GM13976 (cell line): ENCODE data around the gene TUBGCP6.

Experiments used
- DNase-seq: peaks from one replicate; pipeline ENCODE4 v3.0.0; 2012; ENCODE audit warnings: low spot score
- in situ Hi-C: fragments of 300-500 bp; cut with MboI; formaldehyde crosslinking; loops from one replicate; pipeline ENCODE4 v1.12.0; 2022; ENCODE audit warnings: low sequenced_read_pairs, mixed read lengths, inconsistent platforms; ENCODE audit not compliant: unreplicated experiment
- TF ChIP-seq, protein P1 (sequence below): IDR thresholded peaks from 2 replicates; pipeline ENCODE4 v1.5.1; 2012; ENCODE audit warnings: borderline replicate concordance, mild to moderate bottlenecking; ENCODE audit not compliant: insufficient read depth; ENCODE audit errors: extremely low read depth, missing control alignments, control extremely low read depth

TUBGCP6 gene

DNA sequence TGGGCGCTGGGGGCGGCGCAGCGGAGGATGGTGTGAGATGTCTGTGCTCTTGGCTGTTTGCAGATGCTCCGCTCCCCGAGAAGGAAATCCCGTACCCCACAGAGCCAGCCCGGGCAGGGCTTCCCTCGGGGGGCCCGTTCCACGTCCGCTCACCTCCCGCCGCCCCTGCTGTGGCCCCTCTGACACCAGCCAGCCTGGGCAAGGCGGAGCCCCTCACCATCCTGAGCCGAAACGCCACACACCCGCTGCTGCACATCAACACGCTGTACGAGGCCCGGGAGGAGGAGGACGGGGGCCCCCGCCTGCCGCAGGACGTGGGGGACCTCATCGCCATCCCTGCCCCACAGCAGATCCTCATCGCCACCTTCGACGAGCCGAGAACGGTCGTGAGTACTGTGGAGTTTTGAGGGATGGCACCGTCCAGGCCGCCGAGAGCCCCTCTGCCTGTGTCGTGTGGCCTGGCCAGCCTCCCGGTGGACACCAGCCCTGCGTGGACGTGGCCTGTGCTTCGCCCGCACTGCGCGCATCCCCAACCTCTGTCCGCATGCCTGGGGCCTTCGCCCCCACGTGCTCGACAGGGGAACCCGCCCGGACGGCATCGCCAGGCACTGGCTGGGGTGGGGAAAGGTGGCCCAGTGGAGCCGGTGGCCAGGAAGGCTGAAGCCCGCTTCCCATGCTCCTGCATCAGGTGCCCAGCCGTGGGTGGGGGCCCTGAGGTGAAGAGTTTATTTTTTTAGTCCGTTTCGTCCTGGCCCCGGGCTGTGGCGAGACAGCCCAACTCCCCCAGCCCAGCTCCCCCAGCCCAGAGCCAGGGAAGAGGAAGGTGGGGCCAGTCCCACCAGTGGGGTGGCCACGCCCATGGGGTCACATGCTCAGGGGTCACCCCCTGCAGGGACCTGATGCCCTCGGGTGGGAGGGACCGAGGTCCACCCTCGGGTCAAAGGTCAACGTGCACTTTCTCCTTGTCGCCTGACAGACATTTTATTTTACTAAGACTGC, 65.7 kb downstream of the TUBGCP6 start:
- TF ChIP-seq, protein P1, sequence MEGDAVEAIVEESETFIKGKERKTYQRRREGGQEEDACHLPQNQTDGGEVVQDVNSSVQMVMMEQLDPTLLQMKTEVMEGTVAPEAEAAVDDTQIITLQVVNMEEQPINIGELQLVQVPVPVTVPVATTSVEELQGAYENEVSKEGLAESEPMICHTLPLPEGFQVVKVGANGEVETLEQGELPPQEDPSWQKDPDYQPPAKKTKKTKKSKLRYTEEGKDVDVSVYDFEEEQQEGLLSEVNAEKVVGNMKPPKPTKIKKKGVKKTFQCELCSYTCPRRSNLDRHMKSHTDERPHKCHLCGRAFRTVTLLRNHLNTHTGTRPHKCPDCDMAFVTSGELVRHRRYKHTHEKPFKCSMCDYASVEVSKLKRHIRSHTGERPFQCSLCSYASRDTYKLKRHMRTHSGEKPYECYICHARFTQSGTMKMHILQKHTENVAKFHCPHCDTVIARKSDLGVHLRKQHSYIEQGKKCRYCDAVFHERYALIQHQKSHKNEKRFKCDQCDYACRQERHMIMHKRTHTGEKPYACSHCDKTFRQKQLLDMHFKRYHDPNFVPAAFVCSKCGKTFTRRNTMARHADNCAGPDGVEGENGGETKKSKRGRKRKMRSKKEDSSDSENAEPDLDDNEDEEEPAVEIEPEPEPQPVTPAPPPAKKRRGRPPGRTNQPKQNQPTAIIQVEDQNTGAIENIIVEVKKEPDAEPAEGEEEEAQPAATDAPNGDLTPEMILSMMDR = no peak

DNA sequence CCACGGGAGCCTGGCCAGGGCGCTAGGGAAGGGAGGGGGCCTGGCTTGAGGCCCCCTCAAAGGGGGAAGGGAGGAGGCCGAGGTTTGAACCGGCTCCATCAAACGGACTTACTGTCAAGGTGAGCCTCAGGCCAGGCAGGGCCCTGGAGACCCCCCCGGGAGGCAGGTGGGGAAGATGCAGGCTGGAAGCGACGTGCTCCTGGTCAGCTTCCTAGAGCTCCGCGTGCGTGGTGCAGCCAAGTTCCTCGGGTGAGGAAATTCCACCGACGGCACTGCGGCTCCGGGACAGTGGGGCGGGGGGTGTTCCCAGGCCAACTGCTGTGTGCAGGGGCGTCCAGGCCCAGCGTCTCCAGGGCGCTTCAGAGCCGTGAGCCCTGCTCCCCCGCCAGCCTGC, 66.4 kb downstream of the TUBGCP6 start:
- no peak for DNase-seq
- TF ChIP-seq, protein P1 = no peak
- in situ Hi-C loops = no loop called here

More for the DNA sequence above, 65.7 kb downstream of the TUBGCP6 start:
- DNase-seq = no peak
- in situ Hi-C loops = no loop called here

DNA sequence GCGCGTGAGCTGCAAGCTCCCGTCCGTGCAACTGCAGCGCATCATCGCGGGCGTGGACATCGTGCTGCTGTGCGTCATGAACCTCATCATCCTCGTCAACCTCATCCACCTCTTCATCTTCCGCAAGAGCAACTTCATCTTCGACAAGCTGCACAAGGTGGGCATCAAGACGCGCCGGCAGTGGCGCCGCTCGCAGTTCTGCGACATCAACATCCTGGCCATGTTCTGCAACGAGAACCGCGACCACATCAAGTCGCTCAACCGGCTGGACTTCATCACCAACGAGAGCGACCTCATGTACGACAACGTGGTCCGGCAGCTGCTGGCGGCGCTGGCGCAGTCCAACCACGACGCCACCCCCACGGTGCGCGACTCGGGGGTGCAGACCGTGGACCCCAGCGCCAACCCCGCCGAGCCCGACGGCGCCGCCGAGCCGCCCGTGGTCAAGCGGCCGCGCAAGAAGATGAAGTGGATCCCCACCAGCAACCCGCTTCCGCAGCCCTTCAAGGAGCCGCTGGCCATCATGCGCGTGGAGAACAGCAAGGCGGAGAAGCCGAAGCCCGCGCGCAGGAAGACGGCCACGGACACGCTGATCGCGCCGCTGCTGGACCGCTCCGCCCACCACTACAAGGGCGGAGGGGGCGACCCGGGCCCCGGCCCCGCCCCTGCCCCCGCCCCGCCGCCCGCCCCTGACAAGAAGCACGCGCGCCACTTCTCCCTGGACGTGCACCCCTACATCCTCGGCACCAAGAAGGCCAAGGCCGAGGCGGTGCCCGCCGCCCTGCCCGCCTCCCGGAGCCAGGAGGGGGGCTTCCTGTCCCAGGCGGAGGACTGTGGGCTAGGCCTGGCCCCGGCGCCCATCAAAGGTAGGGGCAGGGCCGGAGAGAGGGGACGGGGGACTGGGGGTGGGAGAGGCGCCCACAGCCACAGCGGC, 67.0 kb downstream of the TUBGCP6 start:
- in situ Hi-C loops = no loop called here
- DNase-seq = no peak
- TF ChIP-seq, protein P1 = no peak

DNA sequence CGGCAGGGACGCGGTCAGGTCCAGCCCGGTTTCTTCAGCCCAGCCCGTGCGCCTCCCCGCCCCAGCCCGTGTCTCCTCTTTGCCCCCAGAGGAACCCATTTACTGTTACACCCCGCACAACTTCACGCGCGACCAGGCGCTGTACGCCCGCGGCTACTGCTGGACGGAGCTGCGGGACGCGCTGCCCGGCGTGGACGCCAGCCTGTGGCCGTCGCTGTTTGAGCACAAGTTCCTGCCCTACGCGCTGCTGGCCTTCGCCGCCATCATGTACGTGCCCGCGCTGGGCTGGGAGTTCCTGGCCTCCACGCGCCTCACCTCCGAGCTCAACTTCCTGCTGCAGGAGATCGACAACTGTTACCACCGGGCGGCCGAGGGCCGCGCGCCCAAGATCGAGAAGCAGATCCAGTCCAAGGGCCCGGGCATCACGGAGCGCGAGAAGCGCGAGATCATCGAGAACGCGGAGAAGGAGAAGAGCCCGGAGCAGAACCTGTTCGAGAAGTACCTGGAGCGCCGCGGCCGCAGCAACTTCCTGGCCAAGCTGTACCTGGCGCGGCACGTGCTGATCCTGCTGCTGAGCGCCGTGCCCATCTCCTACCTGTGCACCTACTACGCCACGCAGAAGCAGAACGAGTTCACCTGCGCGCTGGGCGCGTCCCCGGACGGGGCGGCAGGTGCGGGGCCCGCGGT, 67.8 kb downstream of the TUBGCP6 start:
- TF ChIP-seq, protein P1 = no peak
- no peak for DNase-seq
- in situ Hi-C loops = no loop called here

DNA sequence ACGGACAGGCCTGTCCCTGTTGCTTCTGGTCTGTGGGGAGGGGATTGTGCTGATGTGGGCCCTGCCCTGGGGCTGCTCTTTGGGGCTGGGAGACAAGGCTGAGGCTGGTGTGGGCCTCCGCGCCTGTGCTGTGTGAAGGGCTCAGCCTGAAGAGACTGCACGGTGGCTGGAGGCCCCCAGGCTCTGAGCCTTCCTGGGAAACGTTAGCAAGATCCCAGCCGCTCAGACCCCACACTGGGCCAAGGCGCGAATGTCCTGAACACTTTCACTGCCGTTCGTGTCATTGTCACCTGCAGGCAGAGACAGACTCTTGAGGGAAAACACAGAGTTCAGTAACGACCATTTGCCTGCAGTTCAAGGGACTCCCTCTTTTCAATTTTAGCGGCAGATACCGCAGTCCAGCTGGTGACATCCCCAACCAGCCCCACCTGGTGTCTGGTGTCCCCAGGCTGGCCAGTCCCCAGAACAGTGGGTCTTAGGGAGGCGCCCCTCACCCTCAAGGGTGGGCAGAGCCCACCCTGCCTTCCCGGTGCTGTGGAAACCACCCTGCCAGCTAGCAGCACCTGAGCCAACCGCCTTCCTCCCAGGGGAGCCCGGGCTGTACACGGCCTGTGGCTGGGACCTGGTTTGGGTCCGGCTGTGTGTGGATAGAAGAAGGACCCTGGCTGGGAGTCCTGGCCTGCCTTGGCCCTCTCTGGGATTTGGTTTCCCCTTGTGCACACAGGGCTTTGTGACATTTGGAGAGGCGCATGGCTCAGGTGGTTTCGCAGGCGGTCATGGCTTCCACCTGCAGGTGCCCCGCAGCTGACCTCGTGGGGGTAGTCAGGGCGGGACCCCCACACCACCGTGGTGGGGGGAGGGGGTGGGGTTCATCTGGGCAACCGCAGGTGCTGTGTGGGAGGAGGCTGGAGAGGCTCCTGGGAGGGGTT, 68.6 kb downstream of the TUBGCP6 start:
- no peak for DNase-seq
- in situ Hi-C loops = no loop called here
- TF ChIP-seq, protein P1 = no peak
